Lung (tissue), 12 donors: ENCODE results near the gene MAB21L1. TPM values are rescaled to one million over a fixed set of nuclear protein-coding genes. Genes with fewer than 3 reads are reported as not detected.

Experiments
- ATAC-seq: fragments of 200-7000 bp; cut with Tn5 transposase; one replicate; pipeline ENCODE4 v1.9.1; 2020; ENCODE audit warnings: moderate number of reproducible peaks; ENCODE audit not compliant: insufficient read depth, low FRiP score
- DNase-seq, 3 donors: peaks; one replicate each; pipeline ENCODE4 v3.0.0-alpha.2; 2013 to 2017
- H3K27ac ChIP-seq, 2 donors: one replicate each; pipeline ENCODE4 v1.5.1; 2013; ENCODE audit warnings: mild to moderate bottlenecking in 2 of 2, moderate library complexity in 2 of 2, control low read depth in 1 of 2, inconsistent platforms in 1 of 2, low read depth in 1 of 2, low read length in 1 of 2
- H3K27me3 ChIP-seq, 3 donors: one replicate each; pipeline ENCODE4 v1.5.1; 2013; ENCODE audit warnings: low read length in 2 of 3; ENCODE audit not compliant: control insufficient read depth in 3 of 3, insufficient read depth in 3 of 3
- H3K36me3 ChIP-seq, 4 donors: one replicate each; pipeline ENCODE4 v1.5.1; 2013; ENCODE audit warnings: low read length in 4 of 4, mild to moderate bottlenecking in 1 of 4, moderate library complexity in 1 of 4; ENCODE audit not compliant: control insufficient read depth in 4 of 4, insufficient read depth in 4 of 4
- H3K4me1 ChIP-seq, 5 donors: one replicate each; pipeline ENCODE4 v1.5.1; 2013; ENCODE audit warnings: low read length in 5 of 5, mild to moderate bottlenecking in 2 of 5, moderate library complexity in 1 of 5; ENCODE audit not compliant: control insufficient read depth in 5 of 5, insufficient read depth in 5 of 5
- H3K4me3 ChIP-seq: one replicate; pipeline ENCODE4 v1.5.1; 2013; ENCODE audit warnings: mild to moderate bottlenecking, control low read depth, moderate library complexity
- H3K9ac ChIP-seq, 2 donors: one replicate each; pipeline ENCODE4 v1.5.1; 2013; ENCODE audit warnings: low read length in 2 of 2, control low read depth in 1 of 2; ENCODE audit not compliant: insufficient read depth in 1 of 2
- H3K9me3 ChIP-seq, 4 donors: one replicate each; pipeline ENCODE4 v1.5.1; 2013; ENCODE audit warnings: low read length in 3 of 4, mild to moderate bottlenecking in 1 of 4, moderate library complexity in 1 of 4; ENCODE audit not compliant: control insufficient read depth in 4 of 4, insufficient read depth in 3 of 4
- CTCF ChIP-seq: IDR thresholded peaks from 2 replicates; pipeline ENCODE4 v1.5.1; 2012; ENCODE audit warnings: mild to moderate bottlenecking; ENCODE audit errors: control extremely low read depth, extremely low read depth
- WGBS, 2 donors: extraction: QIAGEN DNeasy Blood & Tissue Kit; methylation state at CpG; one replicate each; pipeline ENCODE4 v1.1.7; 2013; 5-methylcytosine and 5-hydroxymethylcytosine counted together
- polyA plus RNA-seq, 2 donors: library from polyadenylated mRNA; stranded (reverse); fragments of 200-250 nt; gene quantifications; one replicate each; pipeline ENCODE4 v1.2.1, GENCODE V29; 2013
- total RNA-seq, 2 donors: library from RNA; depleted of rRNA in 1 of 2; stranded (reverse); fragments of >200 nt in 1 of 2; gene quantifications; one replicate each; pipeline ENCODE4 v1.2.1, GENCODE V29; 2014 to 2021
- donor health status: control.
- donor health status: control.
- donor health status: Bipolar disorder and iron deficiency.
- donor health status: healthy.
- donor health status: DM: yes; HTN: yes; CAD: no.

Gene MAB21L1
- total and polyA plus RNA-seq, 4 donors = 0.04 to 0.28 TPM; not detected in 2

GRCh38 chr13:35479706-35480105 is 3.2 kb upstream of the MAB21L1 start:
- WGBS, 2 donors = 60 to 67% methylated on average over 1 of the region's 1 CpG
- no peak for ATAC-seq

DNA sequence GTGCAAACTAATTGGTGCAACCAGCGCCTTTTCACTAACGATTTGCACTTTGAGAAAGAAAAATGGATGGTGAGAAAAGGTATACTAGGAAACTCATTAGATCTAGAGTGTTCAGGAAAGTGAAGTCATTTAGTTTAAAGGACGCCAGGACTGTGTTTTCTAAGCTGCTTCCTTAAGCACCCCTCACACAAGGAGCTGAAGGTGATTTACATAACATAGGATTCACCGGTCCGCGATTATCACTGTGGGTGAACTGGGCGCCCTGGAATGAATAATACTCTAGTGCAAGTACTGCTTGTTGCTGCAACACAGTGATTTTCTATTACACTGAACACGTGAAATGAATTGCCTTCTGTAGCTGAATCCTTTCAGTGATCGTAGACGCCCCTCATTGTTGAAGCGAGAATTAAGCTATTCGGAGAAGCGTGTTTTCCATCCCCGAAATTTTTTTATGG is 2.6 kb upstream of the MAB21L1 start:
- no peak overlapping the region for H3K9ac ChIP-seq
- DNase-seq = peak; percentile 13 to 42 (median 26)
- H3K9me3 ChIP-seq = peaks cover 0 to 21% (median 0%) of the 10 kb centered on the region in 4 donors
- WGBS, 2 donors = 37 to 63% methylated on average over 14 of the region's 14 CpGs
- H3K36me3 ChIP-seq = no peaks in the 10 kb centered on the region
- H3K4me3 ChIP-seq = no peak overlapping the region
- H3K27ac ChIP-seq = no peak overlapping the region
- peaks cover 0 to 20% (median 6%) of the 10 kb centered on the region in 5 donors for H3K4me1 ChIP-seq
- peaks cover 4 to 79% (median 71%) of the 10 kb centered on the region in 3 donors for H3K27me3 ChIP-seq
- TF ChIP-seq CTCF = no peak
- ATAC-seq = no peak

More at GRCh38 chr13:35479706-35480105, 3.2 kb upstream of the MAB21L1 start:
- TF ChIP-seq CTCF = no peak
- H3K27me3 ChIP-seq = peaks cover 4 to 73% (median 64%) of the 10 kb centered on the region in 3 donors
- H3K4me3 ChIP-seq = no peak overlapping the region
- H3K27ac ChIP-seq = no peak overlapping the region
- H3K36me3 ChIP-seq = no peaks in the 10 kb centered on the region
- peak in 1 of 3 donors; percentile 32 for DNase-seq
- H3K9me3 ChIP-seq = peaks cover 0 to 21% (median 0%) of the 10 kb centered on the region in 4 donors
- no peak overlapping the region for H3K9ac ChIP-seq
- H3K4me1 ChIP-seq = peaks cover 0 to 20% (median 6%) of the 10 kb centered on the region in 5 donors

- DNase-seq = peak; percentile 25 to 41 (median 27)
- H3K27me3 ChIP-seq = peaks cover 4 to 86% (median 77%) of the 10 kb centered on the region in 3 donors
Observed at GRCh38 chr13:35478271-35479037, 2.0 kb upstream of the MAB21L1 start.

More at GRCh38 chr13:35478271-35479037, 2.0 kb upstream of the MAB21L1 start:
- Histone ChIP-seq H3K9me3 (peaks cover 0 to 21% (median 0%) of the 10 kb centered on the region in 4 donors), H3K4me1 (peaks cover 0 to 20% (median 6%) of the 10 kb centered on the region in 5 donors), H3K36me3 (no peaks in the 10 kb centered on the region), H3K4me3 (no peak overlapping the region), H3K9ac (no peak overlapping the region), H3K27ac (no peak overlapping the region)
- no peak for ATAC-seq
- no peak for TF ChIP-seq CTCF
- 12 to 26% methylated on average over 51 of the region's 51 CpGs for WGBS, 2 donors
